Right atrium auricular region (tissue), 2 donors: ENCODE results near the gene SAMD4A. TPM values are rescaled to one million over a fixed set of nuclear protein-coding genes. Genes with fewer than 3 reads are reported as not detected.

Source experiments
- DNase-seq: peaks from one replicate; pipeline ENCODE4 v3.0.0-alpha.2; 2019; ENCODE audit warnings: low spot score
- H3K27ac ChIP-seq, 2 donors: fragments of 200-600 bp; sonication (generic); 1 replicate in 1 of 2; 2 replicates in 1 of 2; pipeline ENCODE4 v1.5.1; 2016 to 2019
- H3K27me3 ChIP-seq, 2 donors: fragments of 200-600 bp; sonication (generic); one replicate each; pipeline versions ENCODE4 v1.5.1 to v1.6.0; 2017 to 2019
- H3K36me3 ChIP-seq: fragments of 200-600 bp; sonication (generic); one replicate; pipeline ENCODE4 v1.5.1; 2016
- H3K4me1 ChIP-seq, 2 donors: fragments of 200-600 bp; sonication (generic); one replicate each; pipeline versions ENCODE4 v1.5.1 to v1.6.0; 2017 to 2019
- H3K4me3 ChIP-seq, 2 donors: fragments of 200-600 bp; sonication (generic); 1 replicate in 1 of 2; 2 replicates in 1 of 2; pipeline ENCODE4 v1.5.1; 2017 to 2019; ENCODE audit warnings: mild to moderate bottlenecking in 1 of 2, moderate library complexity in 1 of 2
- H3K9me3 ChIP-seq, 2 donors: fragments of 200-600 bp; sonication (generic); one replicate each; pipeline ENCODE4 v1.5.1; 2019
- CTCF ChIP-seq, 2 donors: fragments of 200-600 bp; sonication (generic); IDR thresholded peaks; one replicate each; pipeline ENCODE4 v1.5.1; 2019; ENCODE audit warnings: antibody characterized with exemption in 2 of 2
- total RNA-seq, 2 donors: library from RNA; depleted of rRNA; stranded (reverse); fragments of >200 nt; gene quantifications; one replicate each; pipeline ENCODE4 v1.1.0, GENCODE V29; 2016

SAMD4A gene
- total RNA-seq, 2 donors from 2014 or later = 74.5 to 102 TPM

DNA sequence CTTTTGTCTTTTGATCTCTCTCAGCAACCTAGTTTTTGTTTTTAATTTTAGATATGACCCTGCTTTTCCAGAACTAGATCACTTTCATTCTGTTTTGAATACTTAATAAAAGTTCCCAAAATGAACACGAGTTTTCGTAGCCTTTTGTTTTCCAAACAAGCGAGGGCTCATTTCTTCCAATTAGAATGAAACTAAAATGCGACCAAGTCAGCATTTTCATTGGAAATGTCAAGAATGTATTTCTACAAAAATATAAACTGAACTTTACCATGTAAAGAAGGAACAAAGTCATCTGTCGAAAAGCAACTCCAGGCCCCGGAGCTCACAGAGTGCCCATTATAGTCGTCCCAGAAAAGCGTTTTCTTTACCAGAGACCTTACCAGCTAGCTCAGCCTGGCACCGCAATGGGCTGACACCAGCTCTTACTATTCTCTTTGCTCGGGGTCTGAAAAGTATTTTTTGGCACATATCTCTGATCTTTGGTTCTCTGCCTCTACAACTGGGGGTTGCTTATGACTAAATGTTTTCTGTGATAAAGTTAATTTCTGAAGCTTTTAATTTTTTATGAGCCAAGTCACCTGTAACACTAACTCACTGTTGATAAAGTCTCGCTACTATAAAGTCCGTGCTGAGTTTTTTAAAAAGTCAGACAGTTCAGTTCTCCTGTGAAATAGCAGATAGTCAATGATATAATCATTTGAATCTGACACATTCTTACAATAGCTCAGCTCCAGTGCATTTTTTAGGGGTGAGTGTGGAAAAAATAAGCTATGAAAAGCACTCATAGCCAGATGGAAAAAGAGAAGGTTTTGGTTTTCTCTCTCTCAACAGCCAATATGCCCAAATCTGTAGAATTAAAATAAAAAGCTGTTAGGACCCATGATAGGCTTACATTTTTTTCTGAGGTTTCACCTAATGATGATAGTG, 43.4 kb downstream of the SAMD4A start:
- Histone ChIP-seq H3K4me1 (peaks cover 0 to 32% of the 10 kb centered on the region in 2 donors), H3K27me3 (no peaks in the 10 kb centered on the region), H3K27ac (peak overlapping the region; percentile 6 to 49), H3K4me3 (no peak overlapping the region), H3K36me3 (no peaks in the 10 kb centered on the region), H3K9me3 (no peaks in the 10 kb centered on the region)
- no peak for DNase-seq
- TF ChIP-seq CTCF (IDR thresholded peaks at IDR 0.05) = no peak

- no peaks in the 10 kb centered on the region for H3K27me3 ChIP-seq
- H3K27ac ChIP-seq = no peak overlapping the region
- no peak for TF ChIP-seq CTCF (IDR thresholded peaks at IDR 0.05)
- peaks cover 0 to 16% of the 10 kb centered on the region in 2 donors for H3K4me1 ChIP-seq
- no peak for DNase-seq
- H3K36me3 ChIP-seq = no peaks in the 10 kb centered on the region
- no peaks in the 10 kb centered on the region for H3K9me3 ChIP-seq
- H3K4me3 ChIP-seq = no peak overlapping the region
These were observed 47.4 kb downstream of the SAMD4A start for GRCh38 chr14:54614296-54614695.

- TF ChIP-seq CTCF (IDR thresholded peaks at IDR 0.05) = no peak
- Histone ChIP-seq H3K4me3 (no peak overlapping the region), H3K4me1 (peaks cover 0 to 4% of the 10 kb centered on the region in 2 donors), H3K27ac (no peak overlapping the region), H3K9me3 (no peaks in the 10 kb centered on the region), H3K36me3 (peaks cover 4% of the 10 kb centered on the region), H3K27me3 (no peaks in the 10 kb centered on the region)
- no peak for DNase-seq
These were observed 50.5 kb downstream of the SAMD4A start for GRCh38 chr14:54617467-54617866.

- H3K36me3 ChIP-seq = peaks cover 4% of the 10 kb centered on the region
- H3K4me3 ChIP-seq = no peak overlapping the region
- no peaks in the 10 kb centered on the region for H3K9me3 ChIP-seq
- no peaks in the 10 kb centered on the region for H3K27me3 ChIP-seq
- peaks cover 0 to 37% of the 10 kb centered on the region in 2 donors for H3K4me1 ChIP-seq
- no peak for DNase-seq
- H3K27ac ChIP-seq = no peak overlapping the region
- TF ChIP-seq CTCF (IDR thresholded peaks at IDR 0.05) = no peak
These were observed 54.8 kb downstream of the SAMD4A start for GRCh38 chr14:54621686-54622085.

- no peaks in the 10 kb centered on the region for H3K9me3 ChIP-seq
- peaks cover 0 to 42% of the 10 kb centered on the region in 2 donors for H3K4me1 ChIP-seq
- H3K36me3 ChIP-seq = peaks cover 4% of the 10 kb centered on the region
- H3K27ac ChIP-seq = no peak overlapping the region
- no peak for TF ChIP-seq CTCF (IDR thresholded peaks at IDR 0.05)
- no peak overlapping the region for H3K4me3 ChIP-seq
- no peaks in the 10 kb centered on the region for H3K27me3 ChIP-seq
- DNase-seq = no peak
These were observed 55.4 kb downstream of the SAMD4A start for GRCh38 chr14:54622192-54622958.
